Chondrocyte (in vitro differentiated cells): ENCODE data around the gene CCDC177. TPM values are rescaled to one million over a fixed set of nuclear protein-coding genes. Genes with fewer than 3 reads are reported as not detected.

Experiments used
- DNase-seq: peaks from one replicate; pipeline ENCODE4 v3.0.0; 2021; ENCODE audit warnings: mixed read lengths, low spot score
- H3K27ac Mint-ChIP-seq: one replicate; pipeline ENCODE4 v1.8.0; 2021; ENCODE audit warnings: mild to moderate bottlenecking, moderate library complexity, mixed read lengths; ENCODE audit not compliant: unreplicated experiment
- H3K27me3 Mint-ChIP-seq: 2 replicates; pipeline ENCODE4 v1.8.0; 2021; ENCODE audit warnings: low read depth, mixed read lengths
- H3K36me3 Mint-ChIP-seq: 2 replicates; pipeline ENCODE4 v1.8.0; 2021; ENCODE audit warnings: low read depth, mixed read lengths
- H3K4me1 Mint-ChIP-seq: 2 replicates; pipeline ENCODE4 v1.8.0; 2021; ENCODE audit warnings: low read depth, mild to moderate bottlenecking, mixed read lengths
- H3K4me3 Mint-ChIP-seq: one replicate; pipeline ENCODE4 v1.8.0; 2021; ENCODE audit warnings: mild to moderate bottlenecking, moderate library complexity, mixed read lengths; ENCODE audit not compliant: unreplicated experiment
- H3K9me3 Mint-ChIP-seq: 2 replicates; pipeline ENCODE4 v1.8.0; 2021; ENCODE audit warnings: low read depth, mixed read lengths
- CTCF ChIP-seq: fragments of 200-600 bp; sonication (generic); IDR thresholded peaks from 2 replicates; pipeline ENCODE4 v1.5.0; 2021; ENCODE audit warnings: antibody characterized with exemption, mild to moderate bottlenecking, moderate library complexity
- total RNA-seq: library from RNA; stranded (reverse); gene quantifications from 3 replicates; pipeline ENCODE4 v1.2.1, GENCODE V29; 2021

The CCDC177 gene
- total RNA-seq, 1 donor from 2014 or later = not detected

GRCh38 chr14:69613312-69614073, 38.8 kb upstream of the CCDC177 start:
- peaks cover 74% of the 10 kb centered on the region for H3K4me1 Mint-ChIP-seq
- no peaks in the 10 kb centered on the region for H3K36me3 Mint-ChIP-seq
- peak overlapping the region; percentile 97 for H3K27ac Mint-ChIP-seq
- peak overlapping the region; percentile 92 for H3K4me3 Mint-ChIP-seq
- no peaks in the 10 kb centered on the region for H3K9me3 Mint-ChIP-seq
- no peaks in the 10 kb centered on the region for H3K27me3 Mint-ChIP-seq
- TF ChIP-seq CTCF = no peak
- DNase-seq = no peak

- Mint-ChIP-seq H3K27me3 (no peaks in the 10 kb centered on the region), H3K4me1 (peaks cover 67% of the 10 kb centered on the region), H3K27ac (peak overlapping the region; percentile 97), H3K36me3 (no peaks in the 10 kb centered on the region), H3K4me3 (peak overlapping the region; percentile 92), H3K9me3 (no peaks in the 10 kb centered on the region)
- TF ChIP-seq CTCF = peak; percentile 69
- no peak for DNase-seq
These were observed 38.1 kb upstream of the CCDC177 start for GRCh38 chr14:69612783-69613130.

GRCh38 chr14:69612014-69612782, 37.5 kb upstream of the CCDC177 start:
- H3K4me1 Mint-ChIP-seq = peaks cover 61% of the 10 kb centered on the region

GRCh38 chr14:69611172-69612013, 36.7 kb upstream of the CCDC177 start, which contains the start of gene SUSD6:
TSS of gene SUSD6 (plus strand) at chr14:69611596. CDS start at chr14:69658593, 46,997 bp downstream.
- Mint-ChIP-seq H3K36me3 (no peaks in the 10 kb centered on the region), H3K27ac (peak within 1 kb of the TSS; percentile 97), H3K4me1 (peaks cover 53% of the 10 kb centered on the region), H3K27me3 (no peaks in the 10 kb centered on the region), H3K4me3 (peak within 1 kb of the TSS; percentile 92), H3K9me3 (no peaks in the 10 kb centered on the region)
- DNase-seq = peak; percentile 93
- TF ChIP-seq CTCF = no peak

More at GRCh38 chr14:69612014-69612782, 37.5 kb upstream of the CCDC177 start:
- TF ChIP-seq CTCF = no peak
- Mint-ChIP-seq H3K9me3 (no peaks in the 10 kb centered on the region), H3K4me3 (peak overlapping the region; percentile 92), H3K36me3 (no peaks in the 10 kb centered on the region), H3K27ac (peak overlapping the region; percentile 97), H3K27me3 (no peaks in the 10 kb centered on the region)
- DNase-seq = no peak

- H3K9me3 Mint-ChIP-seq = no peaks in the 10 kb centered on the region
- peak overlapping the region; percentile 92 for H3K27ac Mint-ChIP-seq
- H3K4me3 Mint-ChIP-seq = peak overlapping the region; percentile 76
- no peaks in the 10 kb centered on the region for H3K27me3 Mint-ChIP-seq
- TF ChIP-seq CTCF = no peak
- no peak for DNase-seq
- no peaks in the 10 kb centered on the region for H3K36me3 Mint-ChIP-seq
- peaks cover 48% of the 10 kb centered on the region for H3K4me1 Mint-ChIP-seq
These were observed 36.2 kb upstream of the CCDC177 start for GRCh38 chr14:69610874-69611171.
